GM12878 (cell line): ENCODE measurements around the gene IL15. TPM values are rescaled to one million over a fixed set of nuclear protein-coding genes. Genes with fewer than 3 reads are reported as not detected.

ENCODE experiments used
- ATAC-seq: fragments of 200-7000 bp; cut with Tn5 transposase; 3 replicates; pipeline ENCODE4 v1.9.1; 2020; ENCODE audit warnings: mild to moderate bottlenecking, moderate library complexity
- BruUV-seq: library from RNA; stranded (reverse); fragments of 400-500 nt; replicated peaks from 2 replicates; lab custom pipeline; 2021; lab: Mats Ljungman, UMichigan
- CTCF ChIA-PET: fragments of 300-600 bp; sonication (Branson Sonifier 250); formaldehyde crosslinking; extraction: SDS; loops from one replicate; lab custom pipeline; 2021; ENCODE audit warnings: inconsistent platforms; lab: Yijun Ruan, JAX
- POLR2A ChIA-PET: fragments of 350-600 bp; formaldehyde crosslinking; extraction: SDS; loops from one replicate; lab custom pipeline; 2021; ENCODE audit warnings: inconsistent platforms; lab: Charles Lee
- RAD21 ChIA-PET: fragments of 300-600 bp; sonication (Branson Sonifier 250); formaldehyde crosslinking; loops from one replicate; lab custom pipeline; 2023; ENCODE audit warnings: antibody characterized with exemption; ENCODE audit not compliant: unreplicated experiment; lab: Charles Lee
- SMC1A ChIA-PET: fragments of 300-600 bp; sonication (Branson Sonifier 250); formaldehyde crosslinking; loops from one replicate; lab custom pipeline; 2023; ENCODE audit not compliant: unreplicated experiment, uncharacterized antibody; lab: Charles Lee
- DNase-seq: peaks from one replicate; pipeline ENCODE4 v3.0.0-alpha.2; 2011; ENCODE audit warnings: low read depth, low spot score
- FAIRE-seq: peaks from 3 replicates; lab custom pipeline; 2011; peaks lifted over from hg19 to GRCh38; lab: Jason Lieb, UNC
- H2AFZ ChIP-seq: 2 replicates; pipeline ENCODE4 v1.6.0; 2011; ENCODE audit warnings: low read depth, low read length, control low read depth; ENCODE audit not compliant: control insufficient read depth
- H3K27ac ChIP-seq: 2 replicates; pipeline ENCODE4 v1.5.1; 2011; ENCODE audit warnings: control low read depth; ENCODE audit not compliant: control insufficient read depth, insufficient read depth
- H3K27me3 ChIP-seq, 2 experiments: replicated peaks in 1 of 2; 2 replicates each; pipeline versions ENCODE4 v1.6.0 to v1.6.1; 2011; ENCODE audit warnings: low read length in 1 of 2; ENCODE audit not compliant: control insufficient read depth in 2 of 2, insufficient read depth in 2 of 2
- H3K36me3 ChIP-seq, 2 experiments: 2 replicates each; pipeline ENCODE4 v1.5.1; 2011; ENCODE audit warnings: low read length in 1 of 2; ENCODE audit not compliant: control insufficient read depth in 2 of 2, insufficient read depth in 2 of 2
- H3K4me1 ChIP-seq: 2 replicates; pipeline ENCODE4 v1.6.1; 2011; ENCODE audit warnings: mild to moderate bottlenecking, low read length, moderate library complexity, mixed read lengths; ENCODE audit not compliant: control insufficient read depth, insufficient read depth
- H3K4me2 ChIP-seq: 2 replicates; pipeline ENCODE4 v1.6.0; 2011; ENCODE audit warnings: control low read depth; ENCODE audit not compliant: control insufficient read depth, insufficient read depth
- H3K4me3 ChIP-seq: fragments of 200-600 bp; sonication (generic); 2 replicates; pipeline ENCODE4 v1.5.1; 2016
- H3K79me2 ChIP-seq: 2 replicates; pipeline ENCODE4 v1.6.0; 2011; ENCODE audit warnings: low read length; ENCODE audit not compliant: control insufficient read depth, insufficient read depth
- H3K9ac ChIP-seq: 2 replicates; pipeline ENCODE4 v1.8.0; 2011; ENCODE audit warnings: low read length, control low read depth, mixed read lengths; ENCODE audit not compliant: control insufficient read depth, insufficient read depth
- H3K9me3 ChIP-seq: replicated peaks from 3 replicates; pipeline ENCODE4 v1.5.1; 2011; ENCODE audit warnings: mild to moderate bottlenecking, low read length; ENCODE audit not compliant: control insufficient read depth, insufficient read depth
- H4K20me1 ChIP-seq: 2 replicates; pipeline ENCODE4 v1.6.0; 2011; ENCODE audit not compliant: control insufficient read depth, insufficient read depth
- ASH2L ChIP-seq: fragments of 300-600, 200-600 bp; sonication (generic); IDR thresholded peaks from 2 replicates; pipeline ENCODE4 v1.6.1; 2017; ENCODE audit warnings: low read depth, mild to moderate bottlenecking, borderline replicate concordance
- CBX5 ChIP-seq: sonication (generic); IDR thresholded peaks from 2 replicates; pipeline ENCODE4 v1.6.1; 2016; ENCODE audit warnings: low read depth, moderate library complexity, mild to moderate bottlenecking, inconsistent platforms
- CHD4 ChIP-seq: fragments of 200-600 bp; sonication (generic); IDR thresholded peaks from 2 replicates; pipeline ENCODE4 v1.6.1; 2016; ENCODE audit warnings: mild to moderate bottlenecking
- ELK1 ChIP-seq: IDR thresholded peaks from 2 replicates; pipeline ENCODE4 v1.6.1; 2012; ENCODE audit warnings: low read depth, low read length, improper control_type of control experiment
- FOS ChIP-seq: IDR thresholded peaks from 3 replicates; pipeline ENCODE4 v1.6.1; 2011; ENCODE audit warnings: borderline replicate concordance; ENCODE audit not compliant: insufficient read length; ENCODE audit errors: extremely low read depth
- FOXK2 ChIP-seq: fragments of 450-650 bp; IDR thresholded peaks from 2 replicates; pipeline ENCODE4 v1.6.1; 2017; ENCODE audit warnings: mild to moderate bottlenecking, moderate library complexity
- IKZF2 ChIP-seq, 2 experiments: fragments of 450-650 bp; IDR thresholded peaks; 2 replicates each; pipeline ENCODE4 v1.6.1; 2017; ENCODE audit warnings: mild to moderate bottlenecking in 2 of 2, moderate library complexity in 2 of 2
- MTA2 ChIP-seq: fragments of 450-650 bp; IDR thresholded peaks from 2 replicates; pipeline ENCODE4 v1.6.1; 2016; ENCODE audit warnings: low read depth, mild to moderate bottlenecking, moderate library complexity
- MXI1 ChIP-seq: fragments of 150-350 bp; IDR thresholded peaks from 2 replicates; pipeline ENCODE4 v1.6.1; 2011; ENCODE audit warnings: low read depth, mild to moderate bottlenecking, inconsistent platforms, low read length, improper control_type of control experiment
- MYC ChIP-seq: IDR thresholded peaks from 2 replicates; pipeline ENCODE4 v1.6.1; 2011; ENCODE audit warnings: mild to moderate bottlenecking, low read length, moderate library complexity, inconsistent platforms; ENCODE audit not compliant: insufficient read depth, insufficient replicate concordance, insufficient read length, severe bottlenecking
- NFXL1 ChIP-seq: fragments of 450-650 bp; IDR thresholded peaks from 2 replicates; pipeline ENCODE4 v1.6.1; 2017; ENCODE audit warnings: antibody characterized with exemption, mild to moderate bottlenecking, borderline replicate concordance
- NFYB ChIP-seq: IDR thresholded peaks from 2 replicates; pipeline ENCODE4 v1.6.1; 2011; ENCODE audit warnings: low read depth, mild to moderate bottlenecking, low read length, improper control_type of control experiment, moderate library complexity; ENCODE audit not compliant: insufficient read depth
- PAX5 ChIP-seq: IDR thresholded peaks from 2 replicates; pipeline ENCODE4 v1.6.1; 2011; ENCODE audit warnings: low read depth, low read length, borderline replicate concordance
- POLR2AphosphoS5 ChIP-seq: IDR thresholded peaks from 2 replicates; pipeline ENCODE4 v1.6.1; 2011; ENCODE audit warnings: mild to moderate bottlenecking, low read length, inconsistent platforms
- TBL1XR1 ChIP-seq: IDR thresholded peaks from 2 replicates; pipeline ENCODE4 v1.6.1; 2012; ENCODE audit warnings: low read depth, low read length, improper control_type of control experiment
- ZNF207 ChIP-seq: fragments of 450-650 bp; IDR thresholded peaks from 2 replicates; pipeline ENCODE4 v1.6.1; 2014; ENCODE audit warnings: antibody characterized with exemption, mild to moderate bottlenecking, borderline replicate concordance
- ZNF592 ChIP-seq: fragments of 450-650 bp; IDR thresholded peaks from 2 replicates; pipeline ENCODE4 v1.6.1; 2017; ENCODE audit warnings: mild to moderate bottlenecking, moderate library complexity
- ZNF622 ChIP-seq: fragments of 450-650 bp; IDR thresholded peaks from 2 replicates; pipeline ENCODE4 v1.6.1; 2017; ENCODE audit warnings: mild to moderate bottlenecking, inconsistent platforms
- WGBS: methylation state at CpG from one replicate; pipeline ENCODE4 v1.1.6; 2016; ENCODE audit warnings: low lambda C conversion rate; ENCODE audit not compliant: insufficient replicate concordance, insufficient coverage; ENCODE audit errors: missing lambda C conversion rate; 5-methylcytosine and 5-hydroxymethylcytosine counted together
- in situ Hi-C: fragments of 300-500 bp; cut with MboI; formaldehyde crosslinking; loops from 9 replicates; pipeline ENCODE4 v1.14.3; 2018; ENCODE audit warnings: mixed read lengths
- intact Hi-C: fragments of 100-400 bp; cut with micrococcal nuclease; formaldehyde crosslinking; loops from one replicate; pipeline ENCODE4 v1.14.2; 2022; ENCODE audit not compliant: unreplicated experiment
- polyA plus RNA-seq, 11 experiments: library from polyadenylated mRNA; depleted of rRNA in 4 of 11; unstranded in 6 of 11; stranded (reverse) in 5 of 11; fragments of >200 nt; fragmentation: Nextera tagmentation in 4 of 11; fragmentation: Illumina TruSeq in 1 of 11; extraction: Ambion mirVana in 4 of 11; extraction: Trizol in 1 of 11; gene quantifications; 1 replicate in 1 of 11; 2 replicates in 10 of 11; pipeline versions ENCODE4 v1.2.1 to v1.2.3, GENCODE V29; 2011 to 2016; ENCODE audit warnings: inconsistent platforms in 2 of 11, missing spikeins in 2 of 11, low read depth in 1 of 11
- total RNA-seq, 4 experiments: library from RNA; depleted of rRNA in 3 of 4; stranded (reverse); fragments of >200 nt in 3 of 4; fragmentation: Illumina TruSeq in 1 of 4; extraction: Trizol in 1 of 4; gene quantifications; 2 replicates each; pipeline versions ENCODE4 v1.2.1 to v1.2.3, GENCODE V29; 2013 to 2021

Gene IL15
- total and polyA plus RNA-seq, 10 of the 15 experiments (the other 5 are each of a cell fraction or from before 2014, with no cell fraction given), result 6.0 to 11.4 (median 8.2) TPM

GRCh38 chr4:141703497-141703896 is 67.1 kb downstream of the IL15 start (continued):
- TF ChIP-seq ZNF592 (no peak), PAX5 (no peak), CHD4 (no peak), POLR2AphosphoS5 (no peak)

- H2AFZ ChIP-seq, result no peak overlapping the region
- intact Hi-C loops (no loop called here), in situ Hi-C loops (no loop called here)
- peaks cover 17% of the 10 kb centered on the region for H3K9me3 ChIP-seq
- peak; percentile 30 for DNase-seq
- BruUV-seq, result no TSS peak
- CTCF ChIA-PET, result interaction anchor here (2.5 kb wide), 1 partner anchor 48 kb away, joined by 5 read pairs; no protein-coding TSS in a partner anchor
- SMC1A ChIA-PET, result interaction anchor here (1.4 kb wide), 1 partner anchor 398 kb away, joined by 4 read pairs; no protein-coding TSS in a partner anchor
- H3K4me1 ChIP-seq, result peaks cover 5% of the 10 kb centered on the region
- peaks cover 16% of the 10 kb centered on the region for H3K79me2 ChIP-seq
- no peak overlapping the region for H3K4me3 ChIP-seq
- RAD21 ChIA-PET, result interaction anchor here (1.2 kb wide), 1 partner anchor 51 kb away, joined by 4 read pairs; no protein-coding TSS in a partner anchor
- peak overlapping the region; percentile 48; the same call in 1 of the 2 replicates for H3K4me2 ChIP-seq
- no peak overlapping the region for H3K9ac ChIP-seq
- no peaks in the 10 kb centered on the region for H4K20me1 ChIP-seq
- H3K27ac ChIP-seq, result peak overlapping the region; percentile 48; the same call in 1 of the 2 replicates
- H3K36me3 ChIP-seq, result no peaks in the 10 kb centered on the region
- no peaks in the 10 kb centered on the region for H3K27me3 ChIP-seq
- peak; percentile 78 for ATAC-seq
- WGBS, result 0% methylated on average over 2 of the region's 2 CpGs
- POLR2A ChIA-PET, result interaction anchor here (1.3 kb wide), 1 partner anchor 68 kb away, joined by 4 read pairs; the partner anchor contains the start of gene IL15
- peak; percentile 44 for FAIRE-seq
- TF ChIP-seq MTA2 (peak; percentile 63), FOS (no peak), MYC (no peak), NFXL1 (no peak), ZNF622 (no peak), IKZF2 (IDR thresholded peaks at IDR 0.05) (peak; percentile 54 to 59; a peak in 2 of 4 replicates), FOXK2 (no peak), ZNF207 (no peak), NFYB (no peak), ELK1 (no peak), CBX5 (0 out of 2 replicates have a peak, but pooled peaks have one; percentile 73), MXI1 (no peak), TBL1XR1 (peak; percentile 79; the same call in 1 of the 2 replicates), ASH2L (no peak)
Observed at GRCh38 chr4:141705048-141705746, 68.8 kb downstream of the IL15 start.
